ENCODE data around the gene DNAH1.
"Not testable (repeated sequence)": the region's sequence is repeated elsewhere in the genome, so short reads cannot be mapped to it uniquely, and the experiment has no call there.

DNAH1 gene

DNA sequence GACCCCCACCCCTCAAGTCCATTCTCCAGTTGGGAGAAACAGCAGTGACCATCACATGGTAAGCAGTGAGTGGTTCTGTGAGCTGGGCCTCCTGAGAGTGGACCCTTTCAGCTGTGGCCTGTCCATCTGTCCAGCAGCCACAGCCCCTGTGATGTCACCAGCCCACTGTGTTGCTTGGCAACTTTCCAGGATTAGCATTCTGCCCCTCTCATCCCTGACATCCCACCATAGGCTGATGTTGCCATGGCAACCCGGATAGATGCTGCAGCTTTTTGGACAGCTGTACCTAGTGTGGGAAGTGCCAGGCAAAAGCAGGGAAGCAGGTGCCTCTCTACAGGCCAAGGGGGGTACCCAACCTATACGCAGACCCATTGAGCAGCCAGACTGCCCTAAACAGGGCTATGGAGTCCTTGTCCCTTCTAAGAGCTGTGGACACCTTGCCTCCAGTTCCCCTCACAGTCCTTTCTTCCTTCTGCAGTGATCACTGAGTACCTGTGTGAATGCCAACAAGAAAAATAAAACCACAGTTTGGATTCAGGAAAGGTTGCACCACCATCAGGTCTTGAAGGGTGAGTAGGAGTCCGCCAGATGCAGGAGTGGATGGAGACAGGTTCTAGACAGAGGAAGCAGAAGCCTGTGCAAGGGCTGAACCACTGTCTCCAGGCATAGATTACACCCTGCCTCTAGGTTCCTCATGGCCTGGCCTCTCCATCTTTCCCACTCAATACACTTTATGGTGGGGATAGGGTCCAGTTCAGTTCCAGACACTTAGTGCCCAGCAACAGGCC is at the start of gene DNAH1:
Gene DNAH1 (plus strand): TSS at position 343 of the 788 bp plus-strand sequence. CDS start 6,124 bp downstream, outside the sequence.
- peak; percentile 12 for DNase-seq

DNA sequence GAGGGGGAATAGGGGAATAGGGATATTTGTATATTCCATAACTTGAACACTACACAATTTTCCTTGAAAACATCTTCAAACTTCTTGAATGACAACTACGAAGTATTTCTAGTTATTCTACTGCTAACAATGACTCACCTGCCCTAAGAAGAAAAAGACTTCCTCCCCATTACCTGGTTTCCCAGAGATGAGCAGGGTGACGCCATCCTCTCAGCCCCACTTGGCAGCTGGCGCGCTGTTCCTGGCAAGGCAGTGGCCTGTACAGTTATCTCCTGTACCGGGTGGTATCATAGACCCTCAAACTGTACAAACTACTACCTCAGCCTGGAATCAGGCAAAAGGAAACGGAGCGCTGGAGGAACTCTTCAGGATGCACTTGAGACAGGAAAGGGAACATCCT is 48.1 kb upstream of the DNAH1 start:
- DNase-seq, result no peak

DNA sequence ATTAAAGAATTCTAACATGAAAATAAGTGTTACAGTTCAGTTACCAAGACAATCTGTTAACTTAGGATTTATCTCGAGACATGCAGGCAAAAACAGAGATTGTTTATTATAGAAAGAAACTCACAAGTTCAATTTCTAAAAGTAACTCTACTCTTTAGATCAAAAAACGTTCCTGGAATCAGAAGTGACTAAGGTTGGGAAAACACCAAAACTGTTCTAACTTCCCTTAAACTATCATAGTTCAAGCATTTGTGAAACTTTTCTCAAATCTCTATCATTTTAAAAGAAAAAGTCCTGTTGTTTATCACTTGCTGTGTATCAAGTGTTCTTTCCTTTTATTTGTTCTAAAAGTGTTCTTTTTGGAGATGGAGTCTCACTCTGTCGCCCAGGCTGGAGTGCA is 46.3 kb upstream of the DNAH1 start:
- no peak for DNase-seq

DNA sequence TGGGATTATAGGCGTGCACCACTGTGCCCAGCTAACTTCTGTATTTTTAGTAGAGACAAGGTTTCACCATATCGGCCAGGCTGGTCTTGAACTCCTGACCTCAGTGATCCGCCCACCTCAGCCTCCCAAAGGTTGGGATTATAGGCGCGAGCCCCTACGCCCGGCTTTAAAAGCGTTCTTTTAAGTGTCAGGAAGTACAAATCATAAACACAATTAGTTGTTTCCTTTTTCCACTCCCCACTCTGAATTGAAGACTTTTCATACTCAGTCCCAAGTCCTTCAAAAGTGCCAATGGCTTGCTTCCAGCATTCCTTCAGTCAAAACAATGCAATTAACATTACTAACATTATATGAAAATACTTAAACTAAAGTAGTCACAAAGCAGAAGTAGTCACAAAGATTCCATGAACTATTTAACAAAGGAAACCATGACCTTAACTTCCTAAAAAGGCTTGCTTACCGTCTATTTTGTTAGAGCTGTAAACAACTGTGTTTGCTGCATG is 45.8 kb upstream of the DNAH1 start:
- no peak for DNase-seq

DNA sequence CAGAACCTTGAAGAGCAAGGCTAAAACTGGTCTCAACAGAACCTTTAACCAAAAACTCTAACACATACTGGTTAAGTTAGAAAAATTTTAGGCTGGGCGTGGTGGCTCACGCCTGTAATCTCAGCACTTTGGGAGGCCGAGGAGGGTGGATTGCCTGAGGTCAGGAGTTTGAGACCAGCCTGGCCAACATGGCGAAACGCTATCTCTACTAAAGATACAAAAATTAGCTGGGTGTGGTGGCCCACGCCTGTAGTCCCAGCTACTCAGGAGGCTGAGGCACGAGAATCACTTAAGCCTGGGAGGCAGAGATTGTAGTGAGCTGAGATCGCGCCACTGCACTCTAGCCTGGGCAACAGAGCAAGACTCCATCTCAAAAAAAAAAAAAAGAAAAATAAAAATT is 43.9 kb upstream of the DNAH1 start:
- not testable (repeated sequence) for DNase-seq

DNA sequence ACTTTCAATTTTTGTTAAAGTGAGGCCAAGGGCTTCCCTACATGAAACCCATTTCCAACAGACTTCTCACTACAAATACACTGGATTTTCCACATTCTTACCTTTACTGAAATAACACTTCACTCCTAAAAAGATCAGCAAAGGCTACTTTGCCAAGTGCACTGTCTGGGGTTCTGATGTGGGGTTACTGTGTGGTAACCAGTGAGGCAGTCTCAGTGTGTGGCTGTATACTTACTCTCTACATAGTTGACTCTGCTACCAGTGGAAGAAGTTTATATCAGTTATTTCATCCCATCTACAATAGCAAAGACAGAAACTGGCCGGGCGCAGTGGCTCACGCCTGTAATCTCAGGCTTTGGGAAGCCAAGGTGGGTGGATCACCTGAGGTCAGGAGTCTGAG is 43.3 kb upstream of the DNAH1 start:
- DNase-seq, result no peak

DNA sequence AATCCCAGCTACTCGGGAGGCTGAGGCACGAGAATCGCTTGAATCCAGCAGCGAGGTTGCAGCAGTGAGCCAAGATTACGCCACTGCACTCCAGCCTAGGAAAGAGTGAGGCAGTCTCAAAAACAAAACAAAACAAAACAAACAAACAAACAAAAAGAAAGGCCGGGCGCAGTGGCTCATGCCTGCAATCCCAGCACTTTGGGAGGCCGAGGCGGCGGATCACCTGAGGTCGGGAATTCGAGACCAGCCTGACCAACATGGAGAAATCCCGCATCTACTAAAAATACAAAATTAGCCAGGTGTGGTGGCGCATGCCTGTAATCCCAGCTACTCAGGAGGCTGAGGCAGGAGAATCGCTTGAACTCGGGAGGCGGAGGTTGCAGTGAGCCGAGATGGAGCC is 41.3 kb upstream of the DNAH1 start:
- not testable (repeated sequence) for DNase-seq

DNA sequence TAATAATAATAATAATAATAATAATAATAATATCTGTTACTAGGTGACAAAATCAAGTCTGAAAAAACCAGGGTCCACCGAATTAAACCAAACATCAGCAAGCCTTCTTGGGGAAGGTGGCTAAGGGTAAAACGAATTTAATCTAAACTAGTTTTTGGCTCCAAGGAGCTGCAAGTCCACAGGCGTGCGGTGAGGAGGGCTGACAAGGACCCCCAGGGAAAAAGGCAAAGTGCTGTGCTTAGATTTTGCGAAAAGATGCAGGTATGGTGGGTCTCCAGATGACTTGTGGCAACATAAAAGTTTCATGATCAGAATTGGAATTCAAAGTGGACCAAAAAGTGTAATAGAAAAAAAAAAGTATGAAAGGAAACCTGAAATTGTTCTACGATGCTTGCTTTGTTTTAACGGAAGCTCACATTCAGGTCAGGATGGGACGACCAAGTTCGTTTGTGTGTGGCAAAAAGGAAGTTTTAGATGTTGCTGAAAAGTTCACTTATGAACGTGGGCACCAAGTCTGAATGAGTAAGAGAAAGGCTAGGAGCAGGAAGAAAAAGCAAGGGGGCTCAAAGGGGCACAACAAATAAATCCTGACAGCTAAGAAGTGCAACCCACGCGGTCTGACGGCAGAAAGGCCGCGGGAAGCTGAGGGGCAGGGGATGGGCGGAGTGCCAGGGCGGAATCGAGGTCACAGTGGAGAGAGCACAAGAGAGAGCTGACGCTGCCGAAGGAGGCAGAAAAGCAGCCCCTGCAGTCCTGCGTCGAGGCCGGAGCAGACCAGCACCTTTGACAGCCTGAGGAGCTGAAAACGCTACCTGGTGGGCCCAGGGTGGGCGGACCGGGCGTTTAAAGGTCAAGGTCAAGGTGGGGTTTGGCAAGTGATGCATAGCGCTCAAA is 38.8 kb upstream of the DNAH1 start:
- peak; percentile 61 for DNase-seq

DNA sequence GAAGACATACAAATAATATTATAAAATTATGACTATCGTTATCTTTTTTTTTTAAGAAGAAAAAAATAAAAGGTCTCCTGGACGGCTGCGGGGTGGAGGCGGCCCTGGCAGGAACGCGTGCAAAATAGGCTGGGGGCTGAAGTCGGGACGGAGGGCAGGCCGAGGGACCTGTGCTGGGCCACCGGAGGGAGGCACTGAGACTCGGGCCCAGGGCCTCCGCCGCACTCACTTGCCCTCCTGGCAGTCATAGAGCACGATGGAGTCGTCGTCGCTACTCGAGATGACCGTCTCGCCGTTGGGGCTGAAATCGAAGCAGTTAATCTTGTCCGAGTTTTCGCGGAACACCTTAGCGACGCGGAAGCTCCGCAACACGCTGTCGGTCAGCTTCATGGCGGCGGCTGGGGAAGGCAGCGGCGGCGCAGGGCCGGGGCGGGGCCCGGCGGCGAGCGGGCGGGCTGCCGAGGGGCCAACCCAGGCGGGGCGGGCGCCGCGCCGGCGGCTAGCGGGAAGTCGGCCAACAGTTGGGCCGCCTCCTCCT is 38.1 kb upstream of the DNAH1 start:
- peak; percentile 24 for DNase-seq

DNA sequence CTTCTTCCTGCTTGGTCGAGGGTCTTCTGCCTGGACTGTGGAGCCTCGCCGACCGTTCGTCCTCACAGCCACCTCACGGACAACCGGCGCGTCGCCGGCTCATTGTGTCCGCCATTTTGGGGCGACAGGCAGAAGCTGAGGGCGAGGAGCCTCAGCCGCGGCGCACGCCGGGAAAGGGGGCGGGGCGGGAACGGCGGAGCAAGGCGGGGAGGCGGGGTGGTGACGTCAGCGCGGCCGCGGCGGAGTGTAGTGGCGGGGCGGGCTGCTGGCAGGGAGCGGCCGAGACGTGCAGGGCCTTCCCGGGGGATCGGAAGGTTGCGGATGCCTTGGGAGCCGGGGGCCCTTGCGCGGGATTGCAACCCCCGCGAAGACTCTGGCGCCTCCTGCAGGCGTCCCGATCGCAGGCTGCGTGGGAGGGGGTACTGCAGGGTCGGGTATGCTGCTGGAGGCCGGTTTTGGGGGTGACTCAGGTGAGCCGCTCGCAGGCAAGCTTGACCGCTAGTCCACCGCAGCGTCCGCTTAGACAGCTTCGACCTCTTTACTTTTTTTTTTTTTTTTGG is 37.5 kb upstream of the DNAH1 start, which contains the start of gene WDR82:
Gene WDR82 (minus strand): TSS at position 140 of the 560 bp plus-strand sequence. CDS start 288 bp downstream, outside the sequence.
- DNase-seq, result peak; percentile 88

DNA sequence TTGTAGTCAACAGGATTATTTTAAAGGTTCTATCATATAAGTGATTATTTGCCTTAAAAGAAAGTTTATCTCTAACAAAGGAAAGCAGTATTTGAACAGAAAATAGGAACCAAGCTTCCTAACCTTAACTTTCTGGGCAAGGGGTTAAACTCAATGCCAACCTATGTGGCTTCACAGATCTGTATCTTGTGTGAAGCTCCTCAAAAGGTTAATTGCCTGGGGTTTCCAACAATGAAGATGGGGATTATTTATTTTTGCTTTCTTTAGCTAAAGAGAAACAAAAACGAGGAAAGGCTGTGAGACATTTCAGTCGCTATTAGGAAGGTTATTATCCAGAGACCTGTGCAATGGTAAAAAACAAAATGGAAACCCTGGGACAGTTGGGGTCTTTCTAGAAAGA is 36.5 kb upstream of the DNAH1 start:
- DNase-seq, result peak; percentile 48

DNA sequence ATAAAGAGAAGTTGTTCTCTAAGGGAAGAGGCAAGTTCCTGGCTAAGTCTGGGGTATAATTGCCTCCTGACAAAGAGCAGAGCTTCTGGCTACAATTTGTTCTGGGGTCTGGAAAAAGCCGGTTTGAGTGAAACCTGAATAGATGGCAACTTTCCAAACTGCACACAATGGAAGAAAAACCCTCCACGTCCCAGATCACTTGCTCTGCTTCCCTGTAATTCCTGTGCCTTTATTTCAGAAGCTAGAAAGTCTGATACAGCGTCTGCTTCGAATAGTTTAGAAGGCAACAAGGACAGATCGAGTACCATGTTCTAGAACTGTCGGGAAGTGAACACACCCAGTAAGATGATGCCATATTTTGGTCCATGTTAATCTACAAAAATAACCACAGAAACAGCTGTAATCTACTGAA is 36.1 kb upstream of the DNAH1 start:
- DNase-seq, result peak; percentile 78

DNA sequence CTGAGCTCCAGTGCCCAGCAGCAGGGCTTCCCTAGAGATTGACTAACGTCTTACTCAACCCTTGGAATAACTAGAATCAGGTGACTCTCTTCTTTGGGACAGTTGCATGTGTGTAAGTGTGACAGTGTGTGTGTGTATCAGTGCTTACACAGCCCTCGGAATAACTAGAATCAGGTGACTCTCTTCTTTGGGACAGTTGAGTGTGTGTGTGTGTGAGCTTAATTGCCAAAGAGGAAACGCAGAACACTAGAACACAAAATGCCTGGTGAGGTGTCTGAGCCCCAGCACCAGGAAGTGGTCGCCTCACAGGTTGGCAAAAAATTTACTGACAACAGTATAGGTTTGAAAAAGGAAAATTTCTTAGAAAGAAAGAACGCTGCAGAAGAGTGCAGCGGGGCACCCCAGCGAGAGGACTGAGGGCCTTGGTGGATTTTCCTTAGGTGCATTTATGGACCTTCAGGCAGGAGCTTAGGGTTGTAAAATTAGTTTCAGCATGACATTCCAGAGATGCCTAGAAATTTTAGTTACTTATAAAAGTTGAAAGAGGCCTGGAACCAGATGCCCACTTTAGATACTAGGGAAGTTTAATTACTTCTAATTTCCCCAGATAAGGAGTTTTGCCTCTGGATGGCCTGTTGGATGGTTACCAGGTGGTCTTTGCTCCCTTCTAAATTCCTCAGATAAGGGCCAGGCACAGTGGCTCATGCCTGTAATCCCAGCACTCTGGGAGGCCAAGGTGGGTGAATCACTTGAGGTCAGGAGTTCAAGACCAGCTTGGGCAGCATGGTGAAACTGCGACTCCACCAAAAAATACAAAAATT is 33.9 kb upstream of the DNAH1 start:
- no peak for DNase-seq

DNA sequence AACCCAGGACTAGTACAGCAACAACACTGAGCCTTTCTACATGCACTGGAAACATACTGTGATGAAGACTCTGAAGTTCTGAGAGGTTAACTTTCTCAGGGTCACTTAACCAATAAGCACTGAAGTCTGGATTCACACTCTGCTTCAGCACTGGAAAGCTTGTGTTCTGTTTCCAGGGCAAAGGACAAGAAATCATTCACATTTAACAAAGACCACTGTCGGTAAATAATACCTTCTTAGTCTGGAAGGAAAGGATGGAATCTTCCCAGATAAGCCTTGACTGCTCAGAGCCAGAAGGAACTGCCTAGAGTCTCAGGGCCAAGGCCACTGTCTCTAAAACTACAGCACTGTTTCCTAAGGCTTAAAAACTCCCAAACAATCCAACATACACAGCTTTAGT is 32.8 kb upstream of the DNAH1 start:
- DNase-seq, result no peak

DNA sequence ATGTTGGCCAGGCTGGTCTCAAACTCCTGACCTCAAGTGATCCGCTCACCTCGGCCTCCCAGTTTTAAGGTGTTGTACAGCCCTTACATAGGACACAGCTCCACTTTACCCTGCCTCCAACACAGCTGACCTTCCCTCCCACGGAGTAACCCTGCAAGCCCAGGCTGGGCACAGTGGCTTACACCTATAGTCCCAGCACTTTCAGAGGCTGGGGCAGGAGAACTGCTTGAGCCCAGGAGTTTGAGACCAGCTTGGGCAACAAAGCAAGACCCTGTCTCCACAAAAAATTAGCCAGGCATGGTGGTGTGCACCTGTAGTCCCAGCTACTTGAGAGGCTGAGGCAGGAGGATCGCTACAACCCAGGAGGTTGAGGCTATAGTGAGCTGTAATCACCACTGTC is 32.1 kb upstream of the DNAH1 start:
- not testable (repeated sequence) for DNase-seq

DNA sequence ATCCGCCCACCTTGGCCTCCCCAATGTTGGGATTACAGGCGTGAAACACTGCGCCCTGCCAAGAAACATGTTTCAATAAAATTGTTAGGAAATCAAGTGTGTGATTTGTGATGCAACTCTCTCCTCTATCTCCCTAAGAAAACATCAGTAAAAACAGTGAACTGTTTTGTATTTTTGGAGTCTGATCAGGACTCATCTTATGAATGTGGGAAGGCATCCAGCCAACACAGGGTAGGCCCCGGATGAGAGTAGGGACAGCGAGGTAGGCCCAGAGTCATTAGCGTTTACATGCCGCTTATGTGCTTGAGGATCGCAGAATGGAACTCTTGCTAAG is 29.4 kb upstream of the DNAH1 start:
- no peak for DNase-seq

DNA sequence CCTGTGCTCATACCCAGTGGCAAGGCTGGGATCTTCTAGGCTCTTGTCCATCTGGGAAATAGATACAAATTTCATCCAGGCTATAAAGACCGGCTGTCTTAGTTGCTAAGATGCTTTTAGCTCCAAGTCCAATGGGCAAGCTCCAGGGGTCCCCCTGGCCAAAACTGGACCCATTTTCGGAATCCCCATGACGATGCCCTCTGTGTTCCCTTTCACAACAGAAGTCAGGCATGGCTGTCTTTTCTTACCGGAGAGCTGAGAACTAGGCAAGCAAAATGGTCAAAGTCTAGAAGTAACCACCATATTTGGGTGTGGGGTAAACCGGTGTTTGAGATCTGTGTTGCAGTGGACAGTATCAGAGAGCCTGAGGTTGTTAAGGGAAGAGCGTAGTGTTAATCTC is 27.4 kb upstream of the DNAH1 start:
- DNase-seq, result no peak

DNA sequence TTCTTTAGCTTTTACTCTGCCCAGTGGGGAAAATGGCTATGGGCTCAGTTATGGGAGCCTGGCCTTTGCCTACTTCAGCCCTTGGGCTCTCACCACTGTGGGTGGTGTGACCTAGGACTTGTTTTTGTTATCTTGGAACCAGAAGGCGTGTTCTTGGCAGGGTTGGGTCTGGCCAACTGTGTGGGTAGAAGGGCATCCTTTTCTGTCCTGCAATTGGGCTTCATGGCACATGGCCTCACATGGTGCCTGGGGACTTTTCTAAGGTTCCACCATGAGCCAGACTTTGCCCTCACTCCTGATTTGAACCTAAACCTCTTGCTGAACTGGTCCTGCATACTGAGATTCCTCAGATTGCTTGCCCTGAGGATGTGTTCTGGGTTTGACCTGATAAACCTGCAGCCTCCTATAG is 26.8 kb upstream of the DNAH1 start:
- no peak for DNase-seq

DNA sequence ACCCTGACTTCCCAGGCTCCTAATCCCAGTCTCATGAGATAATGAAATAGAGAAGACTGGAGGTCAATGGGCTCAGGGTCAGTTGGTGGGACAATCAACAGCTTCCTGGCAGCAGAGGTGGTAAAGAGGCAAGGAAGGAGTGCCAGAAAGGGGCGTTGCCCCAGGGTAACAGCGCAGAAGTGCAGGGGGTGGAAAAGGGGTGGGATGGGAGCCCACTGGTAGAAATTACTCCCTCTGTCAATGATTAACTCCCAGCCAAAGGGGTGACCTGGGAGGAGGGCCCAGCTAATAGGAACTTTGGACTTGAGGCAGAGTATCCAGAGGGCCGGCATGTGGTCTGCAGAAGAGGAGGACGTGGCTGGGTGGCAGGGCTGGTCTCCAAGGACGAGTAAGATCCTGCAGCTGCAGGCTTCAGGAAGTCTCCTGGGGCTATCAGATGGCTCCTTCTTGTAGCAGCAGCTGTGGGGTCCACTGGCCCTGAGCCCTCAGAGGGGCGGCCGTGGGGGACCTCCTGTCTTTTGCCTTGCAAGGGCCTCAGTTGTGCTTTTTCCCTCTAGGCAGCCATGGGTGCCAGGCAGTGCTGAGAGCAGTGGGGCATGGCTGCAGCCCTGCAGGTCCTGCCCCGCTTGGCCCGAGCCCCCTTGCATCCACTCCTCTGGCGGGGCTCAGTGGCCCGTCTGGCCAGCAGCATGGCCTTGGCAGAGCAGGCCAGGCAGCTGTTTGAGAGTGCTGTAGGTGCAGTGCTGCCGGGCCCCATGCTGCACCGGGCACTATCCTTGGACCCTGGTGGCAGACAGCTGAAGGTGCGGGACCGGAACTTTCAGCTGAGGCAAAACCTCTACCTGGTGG is 26.1 kb upstream of the DNAH1 start:
- DNase-seq, result no peak

DNA sequence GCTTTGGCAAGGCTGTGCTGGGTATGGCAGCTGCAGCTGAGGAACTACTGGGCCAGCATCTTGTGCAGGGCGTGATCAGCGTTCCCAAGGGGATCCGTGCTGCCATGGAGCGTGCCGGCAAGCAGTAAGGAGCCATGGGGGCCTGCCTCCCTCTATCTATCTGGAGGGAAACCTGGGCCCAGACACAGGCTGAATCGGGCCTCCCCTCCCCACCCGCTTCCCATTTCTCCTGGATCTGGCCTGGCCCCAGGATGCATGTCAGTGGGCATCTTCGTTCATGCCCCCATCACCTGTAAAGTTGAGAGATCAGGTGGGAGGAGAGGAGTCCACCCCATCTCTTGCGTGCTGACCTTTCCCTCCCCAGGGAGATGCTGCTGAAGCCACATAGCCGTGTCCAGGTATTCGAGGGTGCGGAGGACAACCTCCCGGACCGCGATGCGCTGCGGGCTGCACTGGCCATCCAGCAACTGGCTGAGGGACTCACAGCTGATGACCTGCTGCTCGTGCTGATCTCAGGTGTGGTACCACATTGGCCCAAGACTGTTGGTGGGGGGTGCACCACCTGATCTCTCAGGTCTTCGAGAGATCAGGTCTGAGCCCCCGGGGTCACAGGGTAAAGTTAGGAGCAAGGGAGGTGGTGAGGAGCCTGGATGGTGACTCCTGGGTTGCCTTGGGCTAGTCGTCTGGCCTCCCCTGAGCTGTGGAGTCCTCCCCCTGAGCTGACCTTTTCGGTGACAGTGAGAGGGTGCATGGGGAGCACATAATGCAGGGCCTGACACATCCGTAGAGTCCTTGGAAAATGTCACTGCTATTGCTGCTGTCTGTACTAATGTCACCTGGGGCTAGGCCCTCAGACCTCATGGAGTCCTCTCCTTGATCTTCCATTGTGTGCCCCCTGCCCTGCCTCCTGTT is 25.3 kb upstream of the DNAH1 start:
- no peak for DNase-seq

Measured in NCI-H1092 treated with DMSO at 0.1 percent for 48 hours (cell line).